Measurements from ENCODE around the gene PROM1.

GRCh38 chr4:16048619-16049419 is 35.0 kb downstream of the PROM1 start:
- TF ChIP-seq CTCF (IDR thresholded peaks at IDR 0.05) (no peak), POLR2A (IDR thresholded peaks at IDR 0.05) (no peak), POLR2AphosphoS5 (IDR thresholded peaks at IDR 0.05) (no peak)
